ENCODE results near the gene CHCHD3. TPM values are rescaled to one million over a fixed set of nuclear protein-coding genes. Genes with fewer than 3 reads are reported as not detected.

The CHCHD3 gene
- total RNA-seq, 4 donors from 2014 or later: 54.0 to 88.6 (median 61.3) TPM

DNA sequence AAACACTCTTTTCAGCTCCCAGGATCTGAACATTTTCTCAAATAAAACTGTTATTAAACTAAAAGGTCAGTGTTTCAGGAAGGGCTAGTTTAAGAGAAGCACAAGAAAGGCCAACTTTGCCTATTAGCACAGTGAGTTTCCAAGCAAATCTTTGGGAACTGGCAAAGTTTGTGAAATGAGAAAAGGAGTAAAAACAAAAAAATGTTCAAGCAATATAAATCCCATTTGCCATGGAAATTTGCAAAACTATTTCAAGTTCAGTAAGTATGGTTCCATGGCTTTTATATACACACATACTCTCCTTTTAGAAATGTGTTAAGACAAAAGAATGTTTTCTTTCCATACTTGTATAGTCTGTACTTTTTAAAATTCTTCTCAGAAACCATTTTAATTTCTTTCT is 51.5 kb downstream of the CHCHD3 start:
- no peak for TF ChIP-seq POLR2AphosphoS5 (IDR thresholded peaks at IDR 0.05)
- H3K36me3 ChIP-seq: no peaks in the 10 kb centered on the region
- H3K27ac ChIP-seq: no peak overlapping the region
- H3K9me3 ChIP-seq: peaks cover 0 to 4% (median 0%) of the 10 kb centered on the region in 3 donors
- H3K4me3 ChIP-seq: no peak overlapping the region
- peaks cover 0 to 19% (median 0%) of the 10 kb centered on the region in 3 donors for H3K4me1 ChIP-seq
- no peak for ATAC-seq
- H3K27me3 ChIP-seq: no peaks in the 10 kb centered on the region

DNA sequence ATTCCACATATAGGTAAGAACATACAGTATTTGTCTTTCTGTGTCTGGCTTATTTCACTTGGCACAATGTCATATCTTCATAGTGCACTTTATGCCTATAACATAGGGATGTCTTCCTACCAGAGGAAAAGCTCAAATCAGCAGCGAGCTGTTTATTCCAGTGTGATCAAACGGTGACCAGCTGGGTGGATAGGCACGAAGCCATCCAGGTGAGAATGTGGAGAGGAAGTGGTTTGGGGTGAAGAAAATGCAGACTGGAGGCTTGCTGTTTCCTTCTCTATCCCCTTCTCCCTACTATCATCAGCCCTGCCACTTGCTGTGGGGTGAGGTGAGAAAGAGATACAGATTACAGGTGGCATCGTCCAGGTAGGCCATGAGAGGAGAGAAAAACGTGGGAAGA is 52.4 kb downstream of the CHCHD3 start:
- no peaks in the 10 kb centered on the region for H3K36me3 ChIP-seq
- peaks cover 0 to 4% (median 0%) of the 10 kb centered on the region in 3 donors for H3K9me3 ChIP-seq
- H3K4me3 ChIP-seq: no peak overlapping the region
- no peaks in the 10 kb centered on the region for H3K27me3 ChIP-seq
- H3K4me1 ChIP-seq: peaks cover 0 to 26% (median 0%) of the 10 kb centered on the region in 3 donors
- H3K27ac ChIP-seq: no peak overlapping the region
- no peak for TF ChIP-seq EP300 (IDR thresholded peaks at IDR 0.05)
- TF ChIP-seq POLR2AphosphoS5 (IDR thresholded peaks at IDR 0.05): no peak
- no peak for TF ChIP-seq POLR2A (IDR thresholded peaks at IDR 0.05)
- TF ChIP-seq, protein P1, sequence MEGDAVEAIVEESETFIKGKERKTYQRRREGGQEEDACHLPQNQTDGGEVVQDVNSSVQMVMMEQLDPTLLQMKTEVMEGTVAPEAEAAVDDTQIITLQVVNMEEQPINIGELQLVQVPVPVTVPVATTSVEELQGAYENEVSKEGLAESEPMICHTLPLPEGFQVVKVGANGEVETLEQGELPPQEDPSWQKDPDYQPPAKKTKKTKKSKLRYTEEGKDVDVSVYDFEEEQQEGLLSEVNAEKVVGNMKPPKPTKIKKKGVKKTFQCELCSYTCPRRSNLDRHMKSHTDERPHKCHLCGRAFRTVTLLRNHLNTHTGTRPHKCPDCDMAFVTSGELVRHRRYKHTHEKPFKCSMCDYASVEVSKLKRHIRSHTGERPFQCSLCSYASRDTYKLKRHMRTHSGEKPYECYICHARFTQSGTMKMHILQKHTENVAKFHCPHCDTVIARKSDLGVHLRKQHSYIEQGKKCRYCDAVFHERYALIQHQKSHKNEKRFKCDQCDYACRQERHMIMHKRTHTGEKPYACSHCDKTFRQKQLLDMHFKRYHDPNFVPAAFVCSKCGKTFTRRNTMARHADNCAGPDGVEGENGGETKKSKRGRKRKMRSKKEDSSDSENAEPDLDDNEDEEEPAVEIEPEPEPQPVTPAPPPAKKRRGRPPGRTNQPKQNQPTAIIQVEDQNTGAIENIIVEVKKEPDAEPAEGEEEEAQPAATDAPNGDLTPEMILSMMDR (IDR thresholded peaks at IDR 0.05): no peak
- no peak for ATAC-seq
- WGBS, 2 donors (ENCODE audit: low coverage in 1 of 2): 65 to 72% methylated on average over 2 to 5 of the region's 5 CpGs

DNA sequence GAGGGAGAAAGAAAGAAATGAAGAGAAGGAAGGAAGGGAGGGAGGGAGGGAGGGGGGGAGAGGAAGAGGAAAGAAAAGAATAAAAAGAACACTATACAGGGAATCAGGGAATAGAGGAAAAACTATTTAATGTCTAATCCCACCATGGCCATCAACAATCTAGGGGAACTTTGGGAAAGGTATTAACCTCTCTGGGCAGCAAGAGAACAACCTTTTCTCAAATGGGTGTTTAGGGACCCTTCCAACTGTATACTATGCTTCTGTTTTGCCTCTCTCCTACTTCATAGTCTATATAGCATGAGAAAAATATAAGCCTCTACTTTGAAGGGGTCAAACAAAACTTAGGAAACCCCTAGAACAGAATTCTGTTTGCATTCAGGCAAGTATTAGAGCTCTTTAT is 54.5 kb downstream of the CHCHD3 start:
- Histone ChIP-seq H3K27me3 (no peaks in the 10 kb centered on the region), H3K4me1 (peaks cover 0 to 30% (median 0%) of the 10 kb centered on the region in 3 donors), H3K36me3 (no peaks in the 10 kb centered on the region), H3K9me3 (peaks cover 0 to 4% (median 0%) of the 10 kb centered on the region in 3 donors), H3K4me3 (no peak overlapping the region), H3K27ac (no peak overlapping the region)
- no peak for ATAC-seq
- TF ChIP-seq EP300 (IDR thresholded peaks at IDR 0.05) (no peak), POLR2AphosphoS5 (IDR thresholded peaks at IDR 0.05) (no peak), POLR2A (IDR thresholded peaks at IDR 0.05) (no peak)
- TF ChIP-seq, protein P1 (IDR thresholded peaks at IDR 0.05): no peak

DNA sequence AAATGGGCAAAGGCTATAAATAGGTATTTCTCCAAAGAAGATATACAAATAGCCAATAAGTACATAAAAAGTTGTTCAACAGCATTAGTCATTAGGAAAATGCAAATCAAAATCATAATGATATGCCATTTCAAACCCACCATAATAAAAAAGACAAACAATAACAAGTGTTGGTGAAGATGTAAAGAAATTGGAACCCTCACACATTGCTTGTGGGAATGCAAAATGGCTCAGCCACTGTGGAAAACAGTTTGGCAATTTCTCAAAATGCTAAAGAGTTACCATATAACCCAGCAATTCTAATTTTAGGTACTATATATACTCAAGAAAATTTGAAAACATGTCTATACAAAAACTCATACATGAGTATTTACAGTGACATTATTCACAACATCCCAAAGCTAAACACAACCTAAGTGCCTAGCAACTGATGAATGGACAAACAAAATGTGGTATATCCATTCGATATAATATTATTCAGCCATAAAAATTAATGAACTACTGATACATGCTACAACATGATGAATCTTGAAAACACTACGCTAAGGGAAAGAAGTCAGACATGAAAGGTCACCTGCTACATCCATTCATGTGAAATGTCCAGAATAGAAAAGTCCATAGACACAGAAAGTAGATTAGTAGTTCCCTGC is 55.6 kb downstream of the CHCHD3 start:
- TF ChIP-seq, protein P1 (IDR thresholded peaks at IDR 0.05): no peak
- no peak for TF ChIP-seq POLR2A (IDR thresholded peaks at IDR 0.05)
- no peak for TF ChIP-seq EP300 (IDR thresholded peaks at IDR 0.05)
- no peak for TF ChIP-seq POLR2AphosphoS5 (IDR thresholded peaks at IDR 0.05)
- no peak overlapping the region for H3K4me3 ChIP-seq
- no peaks in the 10 kb centered on the region for H3K36me3 ChIP-seq
- WGBS, 2 donors (ENCODE audit: low coverage in 1 of 2): 84 to 96% methylated on average over 2 of the region's 2 CpGs
- H3K4me1 ChIP-seq: peaks cover 0 to 30% (median 0%) of the 10 kb centered on the region in 3 donors
- H3K27ac ChIP-seq: no peak overlapping the region
- peaks cover 0 to 4% (median 0%) of the 10 kb centered on the region in 3 donors for H3K9me3 ChIP-seq
- no peak for ATAC-seq
- no peaks in the 10 kb centered on the region for H3K27me3 ChIP-seq

DNA sequence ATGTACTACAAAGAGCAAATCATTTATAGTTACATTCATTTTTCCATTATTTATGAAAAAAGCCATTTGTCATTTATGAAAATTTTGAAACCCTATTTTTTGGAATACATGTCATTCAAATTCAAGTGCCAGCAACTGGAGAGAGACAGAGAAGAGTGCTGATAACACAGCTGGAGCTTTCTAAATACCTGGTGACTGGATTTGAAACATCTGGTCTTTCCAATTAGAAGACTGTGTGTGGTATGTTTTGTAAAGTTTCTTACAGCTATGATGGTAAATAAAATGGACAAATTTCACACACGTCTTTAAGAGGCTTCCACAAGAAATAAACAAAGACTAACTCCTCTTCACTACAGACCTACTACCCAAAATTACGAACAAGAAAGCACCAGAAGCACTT is 56.8 kb downstream of the CHCHD3 start:
- Histone ChIP-seq H3K4me1 (peaks cover 0 to 19% (median 0%) of the 10 kb centered on the region in 3 donors), H3K27ac (no peak overlapping the region), H3K9me3 (peaks cover 0 to 4% (median 0%) of the 10 kb centered on the region in 3 donors), H3K36me3 (peaks cover 0 to 5% of the 10 kb centered on the region in 2 donors), H3K4me3 (no peak overlapping the region), H3K27me3 (no peaks in the 10 kb centered on the region)
- TF ChIP-seq, protein P1 (IDR thresholded peaks at IDR 0.05): no peak
- no peak for TF ChIP-seq POLR2A (IDR thresholded peaks at IDR 0.05)
- TF ChIP-seq POLR2AphosphoS5 (IDR thresholded peaks at IDR 0.05): no peak
- no peak for TF ChIP-seq EP300 (IDR thresholded peaks at IDR 0.05)
- 75 to 82% methylated on average over 2 of the region's 2 CpGs for WGBS, 2 donors (ENCODE audit: low coverage in 1 of 2)
- ATAC-seq: no peak
